AG09319 (cell line): ENCODE results near the gene TCP11.

Source experiments
- DNase-seq: peaks from one replicate; pipeline ENCODE4 v3.0.0-alpha.2; 2010; ENCODE audit warnings: low read depth; ENCODE audit errors: extremely low read depth
- TF ChIP-seq, protein P1 (sequence below): IDR thresholded peaks from 2 replicates; pipeline ENCODE4 v1.5.1; 2011; ENCODE audit warnings: low read depth, mild to moderate bottlenecking, inconsistent platforms, low read length, moderate library complexity

Gene TCP11

DNA sequence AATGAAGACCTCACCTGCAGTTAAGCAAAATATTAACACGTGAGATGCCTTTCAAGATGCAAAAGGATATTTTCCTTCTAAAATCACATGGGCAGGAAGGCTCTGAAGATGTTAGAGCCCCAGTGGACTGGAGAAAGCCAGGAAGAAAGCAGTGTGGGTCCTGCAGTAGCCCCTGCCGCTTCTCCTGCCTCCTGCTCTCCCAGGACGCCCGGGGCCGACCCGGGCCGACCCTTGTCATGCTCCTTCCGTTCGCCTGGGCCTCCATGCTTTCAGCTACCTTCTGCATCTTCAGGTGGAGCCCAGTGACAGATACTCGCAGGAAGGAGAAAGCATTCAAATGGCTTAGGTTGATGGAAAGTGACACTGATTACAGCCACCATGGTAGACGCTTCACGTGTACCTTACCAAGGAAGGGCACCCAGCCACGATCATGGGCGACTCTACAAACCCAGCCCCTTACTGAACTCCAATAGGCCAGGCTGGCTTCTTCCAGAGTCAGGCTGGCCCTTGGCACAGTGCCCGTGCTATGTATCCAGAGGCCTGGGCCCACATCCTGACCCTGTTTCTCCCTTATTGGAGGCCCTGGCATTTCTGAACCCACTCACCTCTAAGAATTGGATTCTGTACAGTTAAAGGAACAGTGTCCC is 69.0 kb downstream of the TCP11 start:
- no peak for DNase-seq
- TF ChIP-seq, protein P1, sequence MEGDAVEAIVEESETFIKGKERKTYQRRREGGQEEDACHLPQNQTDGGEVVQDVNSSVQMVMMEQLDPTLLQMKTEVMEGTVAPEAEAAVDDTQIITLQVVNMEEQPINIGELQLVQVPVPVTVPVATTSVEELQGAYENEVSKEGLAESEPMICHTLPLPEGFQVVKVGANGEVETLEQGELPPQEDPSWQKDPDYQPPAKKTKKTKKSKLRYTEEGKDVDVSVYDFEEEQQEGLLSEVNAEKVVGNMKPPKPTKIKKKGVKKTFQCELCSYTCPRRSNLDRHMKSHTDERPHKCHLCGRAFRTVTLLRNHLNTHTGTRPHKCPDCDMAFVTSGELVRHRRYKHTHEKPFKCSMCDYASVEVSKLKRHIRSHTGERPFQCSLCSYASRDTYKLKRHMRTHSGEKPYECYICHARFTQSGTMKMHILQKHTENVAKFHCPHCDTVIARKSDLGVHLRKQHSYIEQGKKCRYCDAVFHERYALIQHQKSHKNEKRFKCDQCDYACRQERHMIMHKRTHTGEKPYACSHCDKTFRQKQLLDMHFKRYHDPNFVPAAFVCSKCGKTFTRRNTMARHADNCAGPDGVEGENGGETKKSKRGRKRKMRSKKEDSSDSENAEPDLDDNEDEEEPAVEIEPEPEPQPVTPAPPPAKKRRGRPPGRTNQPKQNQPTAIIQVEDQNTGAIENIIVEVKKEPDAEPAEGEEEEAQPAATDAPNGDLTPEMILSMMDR: no peak

DNA sequence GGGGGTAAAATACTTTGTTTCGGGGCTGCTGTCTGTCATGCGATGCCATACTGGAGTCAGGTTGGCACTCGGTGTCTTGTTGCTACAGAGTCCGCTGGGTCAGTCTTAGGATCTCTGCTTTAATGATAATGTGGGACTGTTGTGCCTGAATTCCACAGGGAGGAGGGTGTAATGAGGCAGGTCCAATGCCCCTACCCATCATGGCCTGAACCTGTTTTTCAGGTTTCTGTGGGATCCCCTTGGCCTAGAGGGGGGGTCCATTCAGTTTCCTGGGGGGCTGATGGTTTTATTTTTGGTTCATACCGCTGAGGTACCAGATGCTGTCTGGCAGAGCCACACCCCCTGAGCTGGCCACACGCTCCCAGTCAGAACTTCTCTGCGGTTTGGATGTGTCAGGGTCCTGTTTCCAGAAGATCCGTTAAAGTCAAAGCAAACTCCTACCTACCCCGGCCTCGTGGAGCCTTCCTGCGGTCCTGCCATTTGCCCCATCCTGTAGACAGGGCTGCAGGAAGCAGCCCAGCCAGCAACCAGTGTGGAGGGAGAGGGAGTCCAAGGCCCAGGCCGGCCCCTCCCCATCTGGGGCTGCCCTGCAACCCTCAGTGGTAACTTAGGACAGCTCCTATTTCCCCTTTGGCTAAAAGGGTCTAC is 69.7 kb downstream of the TCP11 start:
- TF ChIP-seq, protein P1: no peak
- DNase-seq: no peak

DNA sequence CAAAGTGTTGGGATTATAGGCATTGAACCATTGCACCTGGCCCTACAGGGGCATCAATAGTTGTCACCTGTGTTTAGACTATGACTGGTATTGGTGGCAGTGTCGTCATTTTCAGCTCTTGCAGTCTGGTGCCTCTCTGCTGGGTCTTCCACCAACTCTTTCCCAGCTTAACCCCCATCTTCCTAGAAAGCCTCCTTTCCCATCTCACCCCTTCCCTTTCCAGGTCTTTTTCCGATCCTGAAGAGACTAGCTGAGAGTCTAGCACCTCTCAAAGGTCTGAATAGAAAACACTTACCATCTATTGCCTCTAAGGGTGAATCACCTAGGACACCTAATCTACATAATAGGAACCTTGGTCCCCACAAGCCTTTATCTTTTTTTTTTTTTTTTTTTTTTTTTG is 71.0 kb downstream of the TCP11 start:
- TF ChIP-seq, protein P1: no peak
- DNase-seq: no peak

DNA sequence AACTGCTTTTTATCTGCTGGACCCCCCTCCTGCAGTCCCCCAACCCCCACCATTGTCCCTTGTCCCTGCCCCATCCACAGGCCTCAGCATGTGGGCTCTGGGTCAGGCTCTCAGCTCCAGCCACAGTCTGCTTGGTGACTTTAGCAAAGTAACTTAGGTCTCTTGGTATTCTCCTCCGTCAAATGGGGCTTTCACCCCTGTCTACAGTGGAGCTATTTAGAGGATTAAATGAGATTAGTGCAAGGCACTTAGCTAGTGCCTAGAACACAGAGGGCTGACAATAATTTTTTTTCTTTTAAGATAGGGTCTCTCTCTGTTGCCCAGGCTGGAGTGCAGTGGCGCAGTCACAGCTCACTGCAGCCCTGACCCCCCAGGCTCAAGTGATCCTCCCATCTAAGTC is 71.9 kb downstream of the TCP11 start:
- no peak for DNase-seq
- TF ChIP-seq, protein P1: no peak

DNA sequence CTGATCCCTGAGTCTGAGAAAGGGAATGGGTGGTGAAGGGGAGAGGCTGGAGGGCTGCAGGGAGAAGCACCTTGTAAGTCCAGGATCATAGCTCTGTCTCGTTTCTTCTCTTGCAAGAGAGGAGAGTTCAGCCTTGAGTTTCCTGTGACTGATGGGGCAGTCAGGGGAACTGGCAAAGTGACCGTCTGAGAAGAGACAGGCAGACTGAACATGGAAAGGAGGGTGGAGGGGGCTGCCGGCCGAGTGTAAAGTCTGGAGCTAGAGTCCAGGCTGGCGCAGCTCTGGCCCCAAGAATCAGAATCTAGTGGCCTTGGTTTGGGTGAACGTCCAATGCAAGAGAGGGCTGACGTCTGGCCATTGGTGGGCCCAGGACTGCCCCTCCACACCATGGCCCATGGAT is 72.5 kb downstream of the TCP11 start:
- DNase-seq: no peak
- TF ChIP-seq, protein P1: no peak

DNA sequence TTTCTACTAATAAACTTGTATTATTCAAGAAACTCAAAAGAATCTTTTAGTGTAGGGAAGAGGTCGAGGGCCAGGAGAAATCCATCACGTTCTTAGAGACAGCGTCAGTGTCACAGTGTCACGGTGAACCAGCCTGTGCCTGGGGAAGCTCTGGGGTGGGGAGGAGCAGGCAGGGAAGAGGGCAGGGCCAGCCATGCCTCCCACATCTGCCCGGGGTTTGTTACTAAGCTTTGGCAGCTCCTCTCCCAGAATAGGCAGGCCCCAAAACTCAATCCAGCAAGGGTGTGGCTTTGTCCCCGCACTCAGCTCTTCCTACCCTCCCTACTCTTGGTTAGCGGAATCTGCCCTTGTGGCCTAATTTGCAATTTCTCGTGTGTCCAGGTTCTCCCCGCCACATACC is 72.9 kb downstream of the TCP11 start:
- DNase-seq: no peak
- TF ChIP-seq, protein P1: no peak
